Effector CD4-positive, alpha-beta T cell (primary cell): ENCODE measurements around the gene TGM1.

Experiments used
- DNase-seq: peaks from one replicate; pipeline ENCODE4 v3.0.0-alpha.2; 2020

Gene TGM1

DNA sequence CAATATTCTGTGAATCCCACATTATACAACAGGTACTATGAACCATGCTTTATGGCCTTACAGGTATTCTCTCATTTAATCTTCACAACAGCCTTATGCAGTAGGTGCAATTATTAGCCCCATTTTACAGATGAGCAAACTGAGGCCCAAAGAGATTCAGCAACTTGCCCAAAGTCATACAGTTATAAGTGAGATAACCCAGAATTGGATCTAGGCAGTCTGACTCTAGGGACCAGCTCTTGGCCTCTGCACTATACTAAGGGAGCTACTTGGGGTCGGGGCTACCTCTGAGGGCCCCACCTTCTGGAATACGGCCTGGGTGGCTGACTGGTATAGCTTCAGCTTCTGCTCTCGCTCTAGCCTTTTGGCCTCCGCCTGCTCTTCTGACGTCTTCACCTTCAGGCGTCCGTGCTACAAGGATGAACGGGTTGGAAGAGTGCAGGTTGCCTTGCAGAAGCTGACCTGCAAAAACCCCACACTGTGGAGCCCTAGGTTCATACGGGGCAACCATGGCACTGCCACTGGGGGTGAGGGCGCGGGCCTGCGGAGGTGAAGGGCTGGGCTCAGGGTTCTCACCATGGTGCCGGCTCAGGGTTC lies 7.7 kb upstream of the TGM1 start:
- no peak for DNase-seq

GRCh38 chr14:24269910-24270536 lies 7.0 kb upstream of the TGM1 start:
- DNase-seq, result no peak

DNA sequence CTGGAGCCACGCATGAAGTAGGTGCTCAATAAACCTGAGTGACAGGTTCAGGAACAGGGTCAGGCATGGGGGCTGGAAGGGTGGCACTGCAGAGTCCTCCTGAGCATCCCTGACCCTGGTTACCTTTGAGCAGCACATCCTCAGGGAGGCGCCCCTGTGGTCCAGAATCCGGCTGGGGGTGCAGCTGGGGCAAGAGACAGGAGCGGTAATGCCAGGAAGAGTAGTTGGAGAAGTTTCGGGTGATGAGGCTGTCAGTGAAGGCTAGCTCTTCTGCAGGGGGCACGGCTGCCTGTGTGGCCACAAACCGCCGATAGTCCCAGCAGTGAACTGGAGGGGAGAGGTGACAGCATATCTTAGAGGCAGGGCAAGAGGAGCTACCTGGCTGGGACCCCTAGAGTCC lies 6.4 kb upstream of the TGM1 start:
- no peak for DNase-seq

- DNase-seq, result no peak
Observed at GRCh38 chr14:24268225-24268624, 5.2 kb upstream of the TGM1 start.

DNA sequence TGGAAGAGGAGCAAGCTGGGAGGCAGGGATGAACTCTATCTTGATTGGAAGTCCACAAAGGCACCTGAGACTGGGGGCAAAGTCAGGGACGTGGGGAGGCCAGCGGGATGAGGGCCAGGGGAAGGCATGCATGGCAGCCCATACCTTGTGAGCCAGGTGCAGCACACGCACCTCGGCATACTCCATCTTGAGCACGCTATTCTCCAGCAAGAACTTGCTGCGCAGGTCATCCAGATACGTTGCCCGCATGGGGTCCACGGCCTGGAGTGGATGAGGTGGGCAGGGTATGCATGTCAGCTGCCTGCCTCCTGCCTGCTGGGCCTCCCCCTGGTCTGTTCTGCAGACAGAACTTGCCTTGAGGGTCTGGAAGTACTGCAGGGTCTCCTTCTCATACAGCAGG lies 4.5 kb upstream of the TGM1 start:
- DNase-seq, result no peak

GRCh38 chr14:24266344-24267244 lies 3.6 kb upstream of the TGM1 start:
- DNase-seq, result no peak

DNA sequence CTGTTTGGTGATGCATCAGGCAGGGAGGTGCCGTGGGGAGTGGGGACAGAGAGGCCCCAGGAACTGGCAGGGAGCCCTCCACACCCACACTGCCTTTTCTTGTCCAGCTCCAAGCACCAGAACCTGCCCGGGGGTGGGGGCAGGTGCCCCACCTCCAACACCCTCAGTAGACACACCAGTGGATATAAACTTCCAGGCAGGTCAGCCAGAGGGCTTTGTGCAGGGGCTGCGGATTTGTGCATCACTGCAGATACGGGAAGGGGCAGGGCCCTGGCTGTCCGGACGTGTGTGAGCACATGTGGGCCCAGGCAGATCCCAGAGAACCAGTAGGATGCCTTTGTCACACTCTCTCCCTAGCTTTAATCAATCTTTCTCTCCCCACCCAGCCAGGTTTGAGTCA lies 1.3 kb upstream of the TGM1 start:
- DNase-seq, result no peak

GRCh38 chr14:24263848-24264247 lies 871 bp upstream of the TGM1 start:
- no peak for DNase-seq

GRCh38 chr14:24261969-24262327 lies 1.0 kb downstream of the TGM1 start:
- DNase-seq, result no peak

DNA sequence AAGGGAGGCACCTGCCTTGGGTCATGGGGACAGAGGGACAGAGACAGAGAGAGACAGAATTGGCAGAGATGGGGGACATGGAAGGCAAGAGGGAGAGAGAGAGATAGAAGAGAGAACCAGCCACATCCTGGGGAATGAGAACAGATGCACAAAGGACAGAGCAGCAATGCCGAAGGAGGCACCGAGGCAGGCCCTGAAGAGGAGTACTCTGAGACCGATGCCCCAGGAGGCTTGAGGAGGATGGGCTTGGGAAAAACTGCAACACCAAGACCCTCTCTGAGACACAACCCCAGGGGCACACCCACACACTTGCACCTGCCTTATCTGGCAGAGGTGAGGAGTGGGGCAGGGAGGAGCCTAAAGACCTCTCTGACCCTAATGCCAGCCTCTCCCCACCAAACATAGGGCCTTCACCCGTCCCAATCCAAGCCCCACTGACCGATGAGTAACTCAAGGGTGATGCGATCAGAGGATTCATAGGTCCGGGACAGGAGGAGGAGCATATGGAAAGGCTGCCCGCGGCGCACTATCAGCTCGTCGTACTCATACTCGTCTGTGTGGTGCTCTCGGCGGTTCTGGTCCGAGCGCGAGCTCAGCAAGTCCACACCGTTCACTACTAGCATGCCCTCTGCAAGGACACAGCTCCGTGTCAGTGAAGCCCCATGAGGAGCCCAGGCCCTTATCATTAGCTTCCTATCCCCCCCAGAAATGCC lies 1.6 kb downstream of the TGM1 start:
- no peak for DNase-seq

DNA sequence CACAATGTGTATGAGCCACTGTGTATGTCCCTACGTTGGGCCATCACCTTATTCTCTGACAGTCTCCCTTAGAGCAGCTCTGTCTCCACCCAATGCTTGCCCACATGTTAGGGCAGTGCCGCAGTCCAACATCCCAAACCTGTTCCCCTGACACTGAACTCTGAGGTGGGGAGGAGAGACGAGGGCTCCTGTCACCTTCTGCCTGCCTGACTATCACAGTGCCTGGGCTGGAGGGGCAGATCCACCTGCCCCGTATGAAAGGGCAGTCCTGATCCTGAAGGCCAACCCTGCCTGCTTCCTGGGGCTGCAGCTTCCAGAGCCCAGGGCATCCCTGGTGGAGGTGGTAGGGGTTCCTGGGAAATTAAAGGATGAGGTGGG lies 2.2 kb downstream of the TGM1 start:
- DNase-seq, result no peak

- DNase-seq, result no peak
Observed at GRCh38 chr14:24260026-24260779, 2.8 kb downstream of the TGM1 start.

- no peak for DNase-seq
Observed at GRCh38 chr14:24259282-24260025, 3.5 kb downstream of the TGM1 start.

DNA sequence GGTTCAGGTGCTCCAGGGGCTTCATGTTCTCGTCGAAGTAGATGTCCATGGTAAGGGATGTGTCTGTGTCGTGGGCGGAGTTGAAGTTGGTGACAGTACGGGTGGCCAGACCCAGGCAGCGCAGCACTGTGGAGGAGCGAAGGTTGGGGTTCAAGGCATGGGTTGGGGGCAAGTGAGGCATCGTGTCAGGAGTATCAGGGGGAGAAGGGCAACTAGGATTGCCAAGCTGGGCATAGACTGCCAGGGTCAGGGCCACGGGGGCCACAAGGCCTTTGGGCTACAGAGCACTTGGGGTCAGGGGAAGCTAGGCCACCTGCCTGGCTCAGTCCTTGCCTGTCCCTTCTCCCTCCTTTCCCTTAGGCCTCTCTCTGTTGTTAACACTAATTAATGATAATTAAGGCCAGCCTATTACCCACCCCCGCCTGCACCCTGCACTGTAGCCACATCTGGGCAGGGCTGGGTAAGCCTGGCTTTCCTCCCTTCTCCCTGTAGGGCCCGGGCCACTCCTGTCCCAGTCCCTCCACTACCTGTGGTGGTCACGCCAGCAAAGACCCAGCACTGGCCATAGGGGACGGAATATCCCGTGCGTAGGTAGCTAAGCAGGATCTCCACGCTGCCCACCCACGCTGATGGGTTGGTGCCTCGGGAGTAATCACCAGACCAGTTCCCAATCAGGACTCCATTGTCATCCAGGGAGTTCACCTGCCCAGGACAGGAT lies 4.3 kb downstream of the TGM1 start:
- DNase-seq, result no peak

DNA sequence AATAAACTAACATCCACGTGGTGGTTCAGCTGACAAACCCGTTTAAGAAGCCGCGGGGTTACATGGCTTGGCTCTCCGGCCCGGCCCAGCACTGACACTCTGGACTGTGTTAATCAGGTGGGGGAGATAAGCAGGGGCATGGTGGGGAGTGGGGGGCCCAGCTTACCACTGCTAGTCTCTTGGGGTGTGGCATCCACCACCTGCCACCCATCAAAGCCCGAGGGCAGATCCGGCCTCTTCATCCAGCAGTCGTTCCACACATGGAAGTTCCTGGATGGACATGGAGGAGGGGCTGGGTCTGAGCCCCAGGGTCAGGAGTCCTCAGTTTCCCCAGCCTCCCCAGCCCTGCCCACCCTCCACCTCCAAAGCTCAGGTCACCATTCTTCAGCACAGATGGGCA lies 4.9 kb downstream of the TGM1 start:
- DNase-seq, result no peak

GRCh38 chr14:24256960-24257359 lies 6.0 kb downstream of the TGM1 start:
- no peak for DNase-seq

DNA sequence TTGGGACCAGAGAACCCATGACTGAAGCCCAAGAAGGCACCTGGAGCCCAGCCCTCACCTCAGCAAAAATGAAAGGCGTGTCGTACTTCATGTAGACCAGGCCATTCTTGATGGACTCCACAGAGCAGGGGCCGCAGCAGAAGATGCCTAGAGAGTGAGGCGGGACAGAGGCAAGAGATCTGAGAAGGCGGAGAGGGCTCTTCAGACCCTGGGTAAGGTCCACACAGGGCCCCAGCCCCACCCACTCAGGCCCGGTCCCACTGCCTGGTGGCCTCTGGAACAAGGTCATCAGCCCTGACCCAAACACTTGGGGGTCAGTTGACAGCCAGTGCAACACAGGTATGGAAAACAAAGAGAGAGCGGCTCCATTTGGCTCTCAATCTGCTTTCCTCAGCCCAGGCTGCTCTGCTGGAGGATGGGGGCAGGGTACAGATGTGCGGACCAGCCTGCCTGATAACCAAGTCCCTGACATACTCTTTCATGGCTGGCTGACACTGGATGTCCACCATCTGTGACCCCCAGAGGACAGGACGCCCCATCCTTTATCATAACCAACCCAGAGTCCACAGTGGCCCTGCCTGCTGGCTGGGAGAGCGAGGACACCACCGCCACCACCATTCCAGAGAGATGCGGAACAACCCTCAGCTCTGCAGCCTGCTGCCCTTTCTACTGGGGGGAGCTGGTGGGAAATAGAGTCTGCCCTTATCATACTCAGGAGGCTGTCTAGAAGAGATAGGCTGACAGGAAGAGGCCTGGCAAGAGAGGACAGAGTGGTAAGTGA lies 6.9 kb downstream of the TGM1 start:
- DNase-seq, result no peak

GRCh38 chr14:24255438-24255837 lies 7.5 kb downstream of the TGM1 start:
- no peak for DNase-seq

DNA sequence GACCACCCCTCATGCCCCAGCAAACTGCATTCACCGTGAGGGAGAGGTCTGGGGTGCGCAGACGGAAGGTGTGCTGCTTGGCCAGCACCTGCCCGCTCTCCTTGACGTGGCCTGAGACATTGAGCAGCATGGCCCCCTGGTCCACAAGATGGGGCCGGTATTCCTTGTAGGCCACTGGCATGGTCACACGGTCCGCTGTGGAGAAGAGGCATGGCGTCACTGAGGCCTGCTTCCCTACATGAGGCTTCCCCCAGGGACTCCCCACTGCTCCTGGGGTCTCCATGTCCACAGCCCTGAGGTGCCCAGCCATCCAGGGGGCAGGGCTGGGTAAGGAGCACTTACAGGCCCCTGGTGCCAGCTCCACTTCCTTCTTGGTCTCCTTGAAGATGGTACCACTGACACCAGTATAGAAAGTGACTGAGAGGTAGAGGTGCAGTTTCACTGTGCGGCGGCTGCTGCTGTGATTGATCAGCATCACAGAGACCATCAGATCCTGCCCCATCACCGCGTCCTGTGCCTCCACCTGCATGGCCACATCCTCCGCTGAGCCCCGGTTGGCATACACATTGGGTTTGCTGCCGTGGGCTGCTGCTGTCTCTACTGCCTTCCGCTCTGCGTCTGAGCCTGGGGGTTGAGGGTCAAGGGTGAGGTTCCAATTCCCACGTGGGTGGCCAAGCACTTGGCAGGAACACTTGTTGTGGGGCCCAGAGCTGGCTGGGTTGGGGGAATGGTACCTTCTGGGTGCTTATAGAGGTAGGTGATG lies 8.2 kb downstream of the TGM1 start:
- no peak for DNase-seq

DNA sequence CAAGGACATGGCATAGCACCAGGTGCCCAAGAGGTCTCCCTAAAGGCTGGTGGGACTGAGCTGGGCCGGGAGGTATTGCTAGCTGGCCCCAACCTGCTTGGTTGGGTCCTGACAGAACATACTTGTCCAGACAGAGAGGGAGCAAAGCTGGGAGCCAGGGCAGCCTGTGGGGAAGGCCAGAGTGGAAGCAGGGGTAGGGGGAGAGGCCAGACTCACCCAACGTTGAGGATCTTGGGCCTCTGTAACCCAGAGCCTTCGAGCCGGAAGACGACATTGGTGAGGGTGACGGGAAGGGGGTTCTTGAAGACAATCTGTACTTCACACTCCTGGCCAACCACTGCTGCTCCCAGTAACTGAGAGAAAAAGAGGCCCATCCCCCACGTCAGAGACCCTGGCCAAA lies 9.0 kb downstream of the TGM1 start:
- DNase-seq, result no peak
